ENCODE results near the gene ADAM15. TPM values are rescaled to one million over a fixed set of nuclear protein-coding genes. Genes with fewer than 3 reads are reported as not detected.

Gene ADAM15
- total RNA-seq, 1 donor from 2014 or later = 77.6 TPM

DNA sequence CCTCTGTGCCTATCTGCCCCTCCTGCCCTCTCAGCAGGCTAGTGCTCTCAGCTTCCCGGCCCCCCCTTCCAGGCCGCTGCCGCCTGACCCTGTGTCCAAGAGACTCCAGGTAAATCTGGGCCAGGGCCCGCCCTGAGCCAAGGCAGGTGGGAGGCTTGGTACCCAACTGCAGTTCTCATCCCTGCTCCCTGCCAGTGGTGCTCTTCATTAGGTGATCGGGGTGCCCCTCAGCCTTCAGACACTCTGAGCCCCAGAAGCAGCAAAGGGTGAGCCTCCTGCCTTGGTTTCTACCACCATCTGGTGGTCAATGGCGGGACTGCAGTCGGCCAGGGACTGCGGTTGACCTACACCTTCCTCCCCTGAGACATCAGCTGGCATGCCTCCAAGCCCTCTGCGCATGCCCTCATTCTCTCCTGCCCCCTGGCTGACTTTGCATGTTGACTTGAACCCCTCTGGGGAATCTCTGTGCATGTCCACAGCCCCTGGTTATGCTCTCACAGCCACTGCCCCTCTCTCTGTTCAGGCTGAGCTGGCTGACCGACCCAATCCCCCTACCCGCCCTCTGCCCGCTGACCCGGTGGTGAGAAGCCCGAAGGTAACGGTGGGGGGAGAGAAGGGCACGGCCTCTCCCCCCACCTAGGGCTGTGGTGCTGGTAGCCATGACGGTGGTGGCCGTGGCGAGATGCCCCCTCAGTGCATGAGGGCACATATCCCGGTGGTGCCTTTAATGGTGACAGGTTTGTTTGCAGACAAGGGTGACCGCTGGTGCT, 10.4 kb downstream of the ADAM15 start:
- intact Hi-C loops (cut with DNase I) = loop anchor here (5.0 kb wide), 1 partner anchor 99 kb away; the partner anchor contains the start of gene PYGO2
- ATAC-seq (ENCODE audit: poor library complexity) (peak; percentile 65), DNase-seq (peak; percentile 92)

DNA sequence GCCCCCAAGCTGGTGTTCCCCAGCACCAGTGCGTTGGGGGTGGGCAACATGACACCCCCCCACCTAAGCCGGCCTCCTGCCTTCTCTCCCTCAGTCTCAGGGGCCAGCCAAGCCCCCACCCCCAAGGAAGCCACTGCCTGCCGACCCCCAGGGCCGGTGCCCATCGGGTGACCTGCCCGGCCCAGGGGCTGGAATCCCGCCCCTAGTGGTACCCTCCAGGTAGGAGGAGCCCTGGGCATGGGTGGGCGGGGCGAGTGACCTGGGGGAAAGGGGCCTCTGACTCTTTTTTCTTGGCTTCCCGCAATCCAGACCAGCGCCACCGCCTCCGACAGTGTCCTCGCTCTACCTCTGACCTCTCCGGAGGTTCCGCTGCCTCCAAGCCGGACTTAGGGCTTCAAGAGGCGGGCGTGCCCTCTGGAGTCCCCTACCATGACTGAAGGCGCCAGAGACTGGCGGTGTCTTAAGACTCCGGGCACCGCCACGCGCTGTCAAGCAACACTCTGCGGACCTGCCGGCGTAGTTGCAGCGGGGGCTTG, 11.1 kb downstream of the ADAM15 start:
- intact Hi-C loops (cut with DNase I) = loop anchor here (5.0 kb wide), 1 partner anchor 100 kb away; the partner anchor contains the start of gene PYGO2
- ATAC-seq (ENCODE audit: poor library complexity) = peak; percentile 3
- DNase-seq = no peak

DNA sequence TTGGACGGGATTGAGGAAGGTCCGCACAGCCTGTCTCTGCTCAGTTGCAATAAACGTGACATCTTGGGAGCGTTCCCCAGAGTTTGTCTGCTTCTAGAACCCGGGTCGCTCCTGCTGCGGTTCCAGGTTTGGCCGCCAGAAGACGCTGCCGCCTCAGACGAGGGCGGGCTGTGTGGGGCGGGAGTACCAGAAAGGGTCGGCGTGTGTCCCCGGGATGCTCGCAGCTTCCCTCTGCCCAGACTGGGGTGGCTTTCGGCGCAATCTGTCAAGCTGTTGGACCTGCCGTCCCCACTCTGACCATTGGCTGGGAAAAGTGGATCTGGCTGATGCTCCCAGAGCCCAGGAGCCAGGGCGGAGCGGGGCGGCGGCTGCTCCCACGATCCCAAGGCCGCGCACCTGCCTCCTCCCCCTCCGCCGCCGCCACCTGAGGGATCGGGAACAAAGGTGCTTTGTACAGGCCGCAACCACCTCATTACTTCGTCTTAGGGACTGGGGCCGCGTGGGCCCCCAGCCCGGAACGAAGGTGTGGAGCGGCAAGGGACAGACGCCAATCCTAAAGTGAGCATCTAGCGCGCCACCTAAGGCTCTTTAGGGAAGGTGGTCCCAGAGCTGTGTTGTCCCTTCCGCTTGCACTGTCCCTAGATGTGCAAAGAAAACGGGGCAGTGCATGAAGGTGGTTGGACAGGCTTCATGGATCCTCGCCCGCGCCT, 11.7 kb downstream of the ADAM15 start:
- peak; percentile 57 for ATAC-seq (ENCODE audit: poor library complexity)
- intact Hi-C loops (cut with DNase I) = loop anchor here (5.0 kb wide), 1 partner anchor 101 kb away; the partner anchor contains the start of gene PYGO2
- peak; percentile 77 for DNase-seq

DNA sequence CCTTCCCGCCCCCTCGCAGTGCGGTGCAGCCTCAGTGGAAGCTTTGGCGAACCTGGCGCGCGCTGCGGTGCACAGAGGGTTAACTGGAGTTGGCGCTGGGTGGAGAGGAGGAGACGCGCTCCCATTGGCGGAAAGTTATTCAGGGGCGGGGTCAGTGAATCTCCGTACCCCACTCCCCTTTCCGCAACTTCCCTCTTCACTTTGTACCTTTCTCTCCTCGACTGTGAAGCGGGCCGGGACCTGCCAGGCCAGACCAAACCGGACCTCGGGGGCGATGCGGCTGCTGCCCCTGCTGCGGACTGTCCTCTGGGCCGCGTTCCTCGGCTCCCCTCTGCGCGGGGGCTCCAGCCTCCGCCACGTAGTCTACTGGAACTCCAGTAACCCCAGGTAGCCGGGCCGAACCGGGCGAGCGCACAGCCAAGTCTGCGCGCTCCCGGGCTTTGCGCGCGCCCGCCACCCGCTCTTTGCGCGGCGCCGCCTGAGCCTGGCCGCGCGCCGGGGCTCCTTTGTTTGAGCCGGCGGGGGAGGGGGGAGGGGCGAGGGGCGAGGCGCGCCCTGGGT, 12.5 kb downstream of the ADAM15 start, which contains the start of gene EFNA4:
Gene EFNA4 (plus strand): TSS at position 191 of the 561 bp plus-strand sequence. CDS start 84 bp downstream, at position 275.
- DNase-seq (peak; percentile 88), ATAC-seq (ENCODE audit: poor library complexity) (peak; percentile 94)
- intact Hi-C loops (cut with DNase I) = loop anchor here (5.0 kb wide), 1 partner anchor 101 kb away; the partner anchor contains the start of gene PYGO2

DNA sequence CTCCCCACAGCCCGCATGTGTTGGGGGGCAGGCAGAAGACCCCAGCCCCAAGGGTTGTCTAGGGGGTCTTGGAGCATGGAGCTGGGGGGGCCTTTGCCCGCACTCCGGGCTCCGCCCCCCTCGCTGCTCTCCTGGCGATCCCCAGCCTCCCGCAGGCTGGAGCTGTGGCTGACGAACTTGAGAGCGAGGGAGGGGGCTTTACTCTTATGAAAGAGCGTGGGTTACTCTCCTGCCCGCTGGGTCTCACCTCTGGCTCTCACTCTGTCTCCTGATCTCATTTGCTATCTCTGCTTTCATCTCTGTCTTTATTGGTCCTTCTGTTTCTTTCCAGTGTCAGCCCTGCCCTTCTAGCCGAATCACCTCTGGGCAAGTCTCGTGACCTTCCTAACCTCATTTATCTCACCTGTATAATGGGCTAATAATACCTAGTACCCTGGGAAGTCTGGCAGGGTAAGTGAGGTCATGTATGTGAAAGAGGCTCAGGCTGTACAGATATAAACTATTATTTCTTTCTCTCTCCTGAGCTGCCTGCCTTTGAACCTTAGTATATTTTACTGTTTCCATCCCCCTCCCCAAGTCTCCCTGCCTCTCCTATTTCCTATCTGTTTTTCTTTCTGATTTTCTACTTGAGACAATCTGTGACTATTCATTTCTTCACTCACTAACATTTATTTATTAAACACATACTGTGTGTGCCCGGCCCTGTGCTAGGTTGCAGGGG, 13.2 kb downstream of the ADAM15 start:
- intact Hi-C loops (cut with DNase I) = loop anchor here (5.0 kb wide), 1 partner anchor 102 kb away; the partner anchor contains the start of gene PYGO2
- ATAC-seq (ENCODE audit: poor library complexity) = peak; percentile 18
- no peak for DNase-seq

DNA sequence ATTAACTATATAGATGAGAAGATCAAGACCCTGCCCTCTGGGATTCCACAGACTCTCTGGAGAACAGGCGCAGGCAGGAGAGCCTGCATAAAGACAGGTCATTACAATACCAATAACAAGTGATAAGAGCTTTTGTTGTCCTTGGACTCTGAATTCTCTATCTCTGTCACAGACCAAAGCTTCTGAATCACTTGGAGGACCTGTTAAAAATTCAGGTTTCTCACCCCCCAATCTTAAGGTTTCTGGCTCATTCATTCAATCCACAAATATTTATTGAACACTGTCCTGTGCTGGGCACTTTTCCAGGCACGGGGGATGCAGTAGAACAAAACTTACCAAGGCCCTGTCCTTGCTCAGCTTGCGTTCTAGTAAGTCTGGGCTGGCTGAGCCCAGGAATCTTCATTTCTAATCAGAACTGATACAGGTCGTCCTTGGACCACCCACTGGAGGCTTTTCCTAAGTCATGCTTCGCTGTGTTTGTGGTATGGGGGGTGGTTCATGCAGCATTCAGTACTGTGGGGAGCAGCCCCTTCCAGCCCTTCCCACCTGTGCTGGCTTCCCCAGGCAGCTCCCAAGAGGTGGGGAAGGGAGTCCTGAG, 13.8 kb downstream of the ADAM15 start:
- ATAC-seq (ENCODE audit: poor library complexity) = no peak
- DNase-seq = no peak
- intact Hi-C loops (cut with DNase I) = loop anchor here (5.0 kb wide), 1 partner anchor 103 kb away; the partner anchor contains the start of gene PYGO2

DNA sequence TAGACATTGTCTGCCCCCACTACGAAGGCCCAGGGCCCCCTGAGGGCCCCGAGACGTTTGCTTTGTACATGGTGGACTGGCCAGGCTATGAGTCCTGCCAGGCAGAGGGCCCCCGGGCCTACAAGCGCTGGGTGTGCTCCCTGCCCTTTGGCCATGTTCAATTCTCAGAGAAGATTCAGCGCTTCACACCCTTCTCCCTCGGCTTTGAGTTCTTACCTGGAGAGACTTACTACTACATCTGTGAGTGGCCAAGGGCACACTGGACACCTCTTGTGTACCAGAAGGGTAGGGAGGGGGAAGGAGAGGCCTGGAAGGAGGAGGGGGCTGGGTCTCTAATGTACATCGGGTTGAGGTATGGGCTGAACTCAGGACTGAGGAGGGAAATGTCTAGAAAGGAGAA, 15.7 kb downstream of the ADAM15 start:
- intact Hi-C loops (cut with DNase I) = no loop called here
- no peak for DNase-seq
- no peak for ATAC-seq (ENCODE audit: poor library complexity)

DNA sequence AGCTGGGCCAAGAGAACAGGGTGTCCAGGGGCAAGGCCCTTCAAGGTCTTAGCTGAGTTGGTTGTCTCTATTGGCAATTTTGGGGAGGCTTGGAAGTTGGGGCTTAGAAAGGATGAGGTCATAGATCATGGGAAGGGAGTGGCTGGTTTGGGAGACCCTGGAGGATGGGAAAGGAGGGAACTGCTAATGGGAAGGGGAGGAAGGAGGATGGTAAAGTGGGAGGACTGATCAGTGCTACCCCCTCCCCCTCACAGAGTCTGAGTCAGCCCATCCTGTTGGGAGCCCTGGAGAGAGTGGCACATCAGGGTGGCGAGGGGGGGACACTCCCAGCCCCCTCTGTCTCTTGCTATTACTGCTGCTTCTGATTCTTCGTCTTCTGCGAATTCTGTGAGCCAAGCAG, 17.5 kb downstream of the ADAM15 start:
- no peak for DNase-seq
- no peak for ATAC-seq (ENCODE audit: poor library complexity)
- intact Hi-C loops (cut with DNase I) = no loop called here

DNA sequence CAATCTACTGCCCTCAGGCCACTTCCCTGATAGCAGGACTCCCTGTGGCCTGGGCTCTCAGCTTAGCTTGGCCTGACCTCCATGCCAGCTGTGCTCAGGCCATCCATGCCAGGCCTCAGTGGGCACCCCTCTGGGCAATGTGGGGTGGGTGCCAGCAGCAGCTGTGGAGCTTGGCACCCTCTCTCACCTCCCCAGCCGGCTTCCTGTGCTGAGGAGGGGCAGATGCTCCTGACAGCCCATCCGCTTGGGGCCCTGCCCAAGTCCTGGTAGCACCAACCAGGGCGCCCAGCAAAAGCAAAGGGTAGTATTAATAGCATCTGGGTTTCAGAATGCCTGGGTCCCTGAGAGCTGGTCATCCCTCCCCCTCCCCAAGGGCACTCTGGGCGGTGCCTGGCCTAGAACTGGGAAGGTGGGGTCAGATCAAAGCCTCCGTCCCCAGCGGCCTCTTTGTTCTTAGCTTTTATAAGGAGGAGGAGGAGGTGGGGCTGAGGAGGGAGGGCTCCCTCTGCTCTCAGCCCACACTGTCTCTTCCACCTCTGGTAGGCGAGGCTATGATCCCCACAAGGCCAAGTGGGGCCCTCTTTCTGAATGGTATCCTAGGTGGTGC, 18.5 kb downstream of the ADAM15 start:
- DNase-seq = no peak
- no peak for ATAC-seq (ENCODE audit: poor library complexity)
- intact Hi-C loops (cut with DNase I) = no loop called here

DNA sequence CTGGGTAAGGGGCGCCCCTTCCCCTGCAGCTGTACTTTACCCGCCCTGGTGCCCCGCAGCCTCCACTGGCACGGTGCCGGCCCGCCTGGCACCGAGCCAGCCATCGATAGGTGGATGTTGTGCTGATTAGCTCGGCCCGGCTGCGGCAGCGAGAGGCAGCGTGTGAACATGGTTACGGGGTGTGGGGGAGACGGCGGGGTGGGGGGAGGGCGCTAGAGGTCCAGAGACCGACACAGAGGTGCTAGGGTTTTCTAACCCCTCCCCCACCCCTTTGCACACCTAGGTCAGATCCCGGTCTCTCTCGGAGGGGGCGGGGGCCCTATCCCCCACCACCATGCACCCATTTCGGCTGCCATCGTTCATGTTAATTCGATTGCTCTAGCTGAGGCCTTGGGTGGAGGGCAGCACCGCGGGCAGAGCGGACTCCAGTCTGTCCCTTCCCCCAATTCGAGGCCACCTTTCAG, 19.1 kb downstream of the ADAM15 start:
- no peak for DNase-seq
- intact Hi-C loops (cut with DNase I) = no loop called here

DNA sequence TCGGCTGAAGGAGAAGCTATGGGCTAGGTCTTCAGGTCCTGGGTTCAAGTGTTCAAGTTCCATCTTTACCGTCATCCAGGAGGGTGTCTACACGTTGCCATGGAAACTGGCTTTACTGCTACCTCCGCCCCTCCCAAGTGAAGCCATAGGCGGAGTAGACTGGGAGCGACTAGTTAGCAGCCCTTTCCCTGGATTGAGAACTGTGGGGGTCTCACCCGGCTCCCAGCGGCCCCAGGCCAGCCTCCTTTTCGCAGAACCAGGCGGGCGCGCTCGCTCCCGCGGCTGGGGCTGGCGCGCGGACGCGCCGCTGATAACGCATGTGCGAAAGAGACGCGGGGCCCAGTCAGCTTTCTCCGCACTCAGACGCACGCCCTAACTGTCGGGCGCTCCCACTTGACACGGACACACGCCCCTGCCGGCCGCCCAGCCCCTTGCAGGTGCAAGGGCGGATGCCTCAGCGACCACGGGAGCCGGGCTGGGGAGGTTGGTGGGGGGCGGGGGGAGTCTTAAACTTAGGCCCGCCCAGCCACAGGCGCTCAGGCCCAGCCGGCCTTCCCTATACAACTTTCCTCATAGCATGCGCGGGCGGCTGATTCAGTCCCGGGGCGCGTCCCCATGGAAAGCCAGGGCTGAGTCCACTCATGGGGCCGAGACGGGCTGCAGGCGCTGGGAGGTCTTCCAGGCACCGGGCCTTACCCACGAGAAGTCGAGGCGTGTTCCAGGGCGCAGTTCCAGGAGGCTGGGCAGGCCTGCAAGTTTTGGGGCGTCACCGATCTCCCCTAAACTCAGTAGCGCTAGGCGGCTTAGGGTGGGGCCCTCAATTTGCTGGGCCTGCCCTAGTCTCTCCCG, 19.8 kb downstream of the ADAM15 start:
- intact Hi-C loops (cut with DNase I) = no loop called here
- DNase-seq = peak; percentile 90
- ATAC-seq (ENCODE audit: poor library complexity) = peak; percentile 93

More for the DNA sequence above, 19.1 kb downstream of the ADAM15 start:
- ATAC-seq (ENCODE audit: poor library complexity) = no peak

DNA sequence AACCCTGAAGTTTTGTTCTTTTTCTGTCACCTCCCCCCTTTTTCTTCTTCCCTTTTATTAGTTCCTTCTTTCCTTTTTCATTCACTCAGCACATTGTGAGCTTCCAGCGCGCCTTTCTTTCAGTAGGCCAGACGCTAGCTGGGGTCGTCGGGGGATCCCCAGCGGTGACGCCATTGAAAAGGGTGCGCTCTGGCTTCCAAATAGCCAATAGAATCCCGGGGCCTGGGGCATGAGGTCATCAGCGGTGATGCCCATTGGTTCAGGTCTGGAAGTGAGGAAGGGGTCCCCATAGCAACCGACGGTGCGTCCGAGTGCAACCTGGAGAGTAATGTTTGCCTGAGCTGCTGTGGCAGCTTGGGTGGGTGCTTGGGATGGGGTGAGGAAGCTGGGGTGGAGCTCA, 20.6 kb downstream of the ADAM15 start:
- ATAC-seq (ENCODE audit: poor library complexity) = no peak
- intact Hi-C loops (cut with DNase I) = no loop called here
- DNase-seq = peak; percentile 26

DNA sequence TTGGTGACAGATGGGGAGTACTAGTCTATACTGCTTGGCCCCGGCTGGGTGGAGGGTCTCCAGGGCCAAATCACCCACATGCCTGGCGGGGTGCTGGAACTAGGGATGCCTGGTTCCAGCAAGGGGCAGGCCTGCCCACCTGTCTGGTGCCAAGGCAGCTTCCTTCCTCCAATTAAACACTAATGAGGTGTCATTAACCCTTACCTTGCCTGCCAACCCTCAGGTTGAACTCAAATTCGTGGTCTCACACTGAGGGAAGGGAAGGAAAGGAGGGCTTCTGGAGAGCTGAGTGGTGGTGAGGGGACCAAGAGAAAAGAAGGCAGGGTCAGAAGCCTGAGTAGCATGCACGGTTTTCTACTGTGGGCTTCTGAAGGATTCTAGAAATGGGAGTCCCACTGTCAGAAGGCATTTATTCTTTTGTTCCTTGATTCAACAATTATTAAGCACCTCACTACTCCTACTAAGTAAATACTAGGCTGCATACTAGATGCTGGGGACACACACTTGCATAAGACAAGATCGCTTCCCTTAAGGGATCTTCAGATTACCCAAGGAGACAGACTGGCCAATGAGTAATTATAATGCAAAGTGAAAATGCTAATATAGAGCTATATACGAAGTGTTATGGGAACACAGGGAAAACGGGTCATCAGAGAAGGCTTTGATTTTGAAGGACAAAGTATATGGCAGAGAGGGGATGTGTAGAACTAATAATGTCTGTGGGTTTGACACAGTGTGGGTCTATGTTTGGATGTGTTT, 21.6 kb downstream of the ADAM15 start:
- intact Hi-C loops (cut with DNase I) = no loop called here

DNA sequence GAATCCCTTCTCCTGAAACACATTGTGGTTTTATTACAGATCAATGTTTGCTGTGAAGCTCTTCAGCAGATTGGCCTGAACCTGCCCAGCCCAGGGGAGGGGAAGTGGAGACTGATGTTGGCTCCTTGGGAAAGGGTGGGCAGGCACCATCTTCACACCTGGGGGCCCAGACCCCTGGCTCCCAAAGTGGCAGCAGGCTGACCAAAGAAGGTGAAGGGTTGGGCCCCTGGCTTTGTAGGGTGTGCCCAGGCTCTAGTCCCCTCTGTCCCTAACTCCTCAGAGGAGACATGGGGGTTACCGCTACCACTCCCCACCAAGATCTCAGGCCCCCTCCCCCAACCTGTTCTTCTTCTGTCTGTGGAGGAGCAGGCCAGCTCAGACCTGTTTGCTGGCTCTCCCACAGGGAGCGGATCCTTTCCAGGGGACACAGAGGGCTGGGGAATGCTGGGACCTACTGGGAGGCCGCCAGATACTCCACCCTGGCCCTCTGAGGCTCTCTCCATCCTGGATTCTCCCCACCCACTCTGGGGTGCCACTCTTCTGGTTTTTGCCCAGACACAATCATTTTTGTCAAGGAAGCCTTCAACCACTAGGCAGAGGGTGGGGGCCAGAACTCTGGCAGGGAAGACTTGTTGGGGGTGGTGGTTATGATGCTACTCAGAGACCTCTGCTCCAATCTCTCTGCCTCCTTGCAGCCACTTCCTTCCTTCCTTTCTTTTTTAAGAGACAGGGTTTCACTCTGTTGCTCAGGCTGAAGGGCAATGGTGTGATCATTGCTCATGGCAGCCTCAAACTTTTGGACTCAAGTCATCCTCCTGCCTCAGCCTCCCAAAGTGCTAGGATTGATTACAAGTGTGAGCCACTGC, 22.5 kb downstream of the ADAM15 start:
- DNase-seq = peak; percentile 10
- ATAC-seq (ENCODE audit: poor library complexity) = no peak
- intact Hi-C loops (cut with DNase I) = no loop called here

More for the DNA sequence above, 21.6 kb downstream of the ADAM15 start:
- ATAC-seq (ENCODE audit: poor library complexity) = no peak
- DNase-seq = no peak

DNA sequence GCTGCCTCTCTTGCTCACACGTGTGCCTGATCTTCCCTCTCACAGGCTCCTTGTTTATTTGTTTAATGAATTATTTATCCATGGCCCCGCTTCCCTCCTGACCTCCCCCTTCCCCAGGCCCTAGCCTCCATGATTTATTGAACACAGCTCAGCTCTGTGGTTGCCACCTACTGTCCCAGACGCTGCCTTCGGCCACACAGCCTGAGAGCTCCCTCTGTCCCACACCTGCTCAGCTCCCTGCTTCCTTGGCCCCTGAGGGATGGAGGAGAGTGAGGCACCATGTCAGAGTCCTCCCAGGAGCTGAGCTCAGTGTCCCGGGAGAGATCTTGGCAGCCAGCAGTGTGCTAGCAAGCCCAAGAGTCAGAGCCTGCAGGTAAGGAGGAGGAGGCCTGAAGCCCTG, 24.4 kb downstream of the ADAM15 start:
- ATAC-seq (ENCODE audit: poor library complexity) (no peak), DNase-seq (no peak)
- intact Hi-C loops (cut with DNase I) = no loop called here
